ENCODE results near the gene RIPOR2.
"Not testable (repeated sequence)": the region's sequence is repeated elsewhere in the genome, so short reads cannot be mapped to it uniquely, and the experiment has no call there.

Gene RIPOR2

DNA sequence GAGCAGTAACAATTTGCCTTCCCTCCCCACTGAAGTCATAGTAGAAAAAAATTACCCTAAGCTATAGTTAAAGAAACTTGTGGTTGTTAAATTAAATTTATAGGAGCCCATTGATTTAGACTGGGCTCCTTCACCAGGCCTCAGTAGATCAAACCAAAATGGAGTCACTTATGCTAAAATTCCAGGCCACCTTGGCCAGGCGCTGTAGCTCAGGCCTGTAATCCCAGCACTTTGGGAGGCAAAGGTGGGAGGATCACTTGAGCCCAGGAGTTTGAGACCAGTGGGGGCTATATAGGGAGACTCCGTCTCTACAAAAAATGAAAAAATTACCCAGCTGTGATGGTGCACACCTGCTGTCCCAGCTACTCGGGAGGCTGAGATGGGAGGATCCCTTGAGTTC lies 176.0 kb downstream of the RIPOR2 start:
- TF ChIP-seq, protein P1, sequence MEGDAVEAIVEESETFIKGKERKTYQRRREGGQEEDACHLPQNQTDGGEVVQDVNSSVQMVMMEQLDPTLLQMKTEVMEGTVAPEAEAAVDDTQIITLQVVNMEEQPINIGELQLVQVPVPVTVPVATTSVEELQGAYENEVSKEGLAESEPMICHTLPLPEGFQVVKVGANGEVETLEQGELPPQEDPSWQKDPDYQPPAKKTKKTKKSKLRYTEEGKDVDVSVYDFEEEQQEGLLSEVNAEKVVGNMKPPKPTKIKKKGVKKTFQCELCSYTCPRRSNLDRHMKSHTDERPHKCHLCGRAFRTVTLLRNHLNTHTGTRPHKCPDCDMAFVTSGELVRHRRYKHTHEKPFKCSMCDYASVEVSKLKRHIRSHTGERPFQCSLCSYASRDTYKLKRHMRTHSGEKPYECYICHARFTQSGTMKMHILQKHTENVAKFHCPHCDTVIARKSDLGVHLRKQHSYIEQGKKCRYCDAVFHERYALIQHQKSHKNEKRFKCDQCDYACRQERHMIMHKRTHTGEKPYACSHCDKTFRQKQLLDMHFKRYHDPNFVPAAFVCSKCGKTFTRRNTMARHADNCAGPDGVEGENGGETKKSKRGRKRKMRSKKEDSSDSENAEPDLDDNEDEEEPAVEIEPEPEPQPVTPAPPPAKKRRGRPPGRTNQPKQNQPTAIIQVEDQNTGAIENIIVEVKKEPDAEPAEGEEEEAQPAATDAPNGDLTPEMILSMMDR (IDR thresholded peaks at IDR 0.05; ENCODE audit: borderline replicate concordance, insufficient read depth, low read depth, low read length) = no peak
- H3K4me3 ChIP-seq (ENCODE audit: low read depth, low read length) = no peak overlapping the region

DNA sequence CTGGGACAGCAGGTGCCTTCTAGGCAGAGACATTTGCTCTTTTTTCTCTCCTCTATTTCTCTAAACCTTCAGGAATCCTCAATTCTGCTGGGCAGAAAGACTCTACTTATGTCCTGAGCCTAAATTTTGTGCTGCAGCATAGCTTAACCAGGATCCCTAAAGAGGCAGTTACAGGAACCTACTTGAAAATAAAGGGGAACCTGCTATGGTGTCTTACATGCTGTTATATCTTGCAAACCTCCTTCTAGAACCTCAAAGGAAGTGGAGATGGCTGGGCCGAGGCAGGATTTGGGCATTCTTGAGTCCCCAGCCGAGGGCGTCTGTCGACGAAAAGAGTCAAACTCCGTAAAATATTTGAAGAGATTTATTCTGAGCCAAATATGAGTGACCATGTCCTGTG lies 178.1 kb downstream of the RIPOR2 start:
- TF ChIP-seq, protein P1 (IDR thresholded peaks at IDR 0.05; ENCODE audit: borderline replicate concordance, insufficient read depth, low read depth, low read length) = no peak
- H3K4me3 ChIP-seq (ENCODE audit: low read depth, low read length) = no peak overlapping the region

DNA sequence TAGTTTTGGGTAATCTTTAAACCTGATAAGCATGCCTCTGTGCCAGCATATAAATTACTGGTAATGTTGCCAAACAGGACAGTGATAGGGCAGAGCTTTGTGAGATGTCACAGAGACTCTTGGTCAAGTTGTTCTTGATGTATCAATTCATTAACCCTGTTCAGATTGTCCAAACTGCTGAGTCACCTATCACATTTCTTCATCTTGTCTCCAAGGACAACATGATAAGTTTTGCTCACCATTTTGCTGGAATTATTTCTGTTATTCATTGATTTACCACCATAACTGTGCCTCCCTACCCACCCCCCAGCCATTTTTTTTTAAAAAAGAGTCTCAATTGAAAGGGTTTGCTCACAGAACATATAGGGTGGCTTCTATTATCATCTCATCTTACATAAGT lies 180.5 kb downstream of the RIPOR2 start:
- H3K4me3 ChIP-seq (ENCODE audit: low read depth, low read length) = no peak overlapping the region
- TF ChIP-seq, protein P1 (IDR thresholded peaks at IDR 0.05; ENCODE audit: borderline replicate concordance, insufficient read depth, low read depth, low read length) = no peak

- not testable (repeated sequence) for H3K4me3 ChIP-seq (ENCODE audit: low read depth, low read length)
Measured at GRCh38 chr6:24754378-24754777, 181.4 kb downstream of the RIPOR2 start.

Measured in GM12875 (cell line).